H1 (cell line): ENCODE results near the gene SCARF1. TPM values are rescaled to one million over a fixed set of nuclear protein-coding genes. Genes with fewer than 3 reads are reported as not detected.

Source experiments
- CTCF ChIA-PET: fragments of 300-600 bp; sonication (Branson Sonifier 250); formaldehyde crosslinking; loops from one replicate; lab custom pipeline; 2021; ENCODE audit not compliant: partially characterized antibody; lab: Charles Lee
- POLR2A ChIA-PET: fragments of 300-600 bp; sonication (Branson Sonifier 250); formaldehyde crosslinking; loops from one replicate; lab custom pipeline; 2021; ENCODE audit warnings: inconsistent platforms; ENCODE audit not compliant: partially characterized antibody; lab: Charles Lee
- DNase-seq, 2 experiments: peaks; one replicate each; pipeline versions ENCODE4 v3.0.0 to v3.0.0-alpha.2; 2010 to 2022; ENCODE audit warnings: low spot score in 2 of 2, low read depth in 1 of 2, mixed read lengths in 1 of 2
- FAIRE-seq: peaks from 2 replicates; lab custom pipeline; 2011; peaks lifted over from hg19 to GRCh38; lab: Jason Lieb, UNC
- H2AFZ ChIP-seq: 2 replicates; pipeline ENCODE4 v1.8.1; 2012; ENCODE audit warnings: low read length, inconsistent platforms
- H2AK5ac ChIP-seq: 2 replicates; pipeline ENCODE4 v1.6.1; 2013; ENCODE audit warnings: low read depth, low read length
- H2BK120ac ChIP-seq: replicated peaks from 2 replicates; pipeline ENCODE3; 2013; ENCODE audit warnings: low read depth, low read length, inconsistent platforms
- H2BK12ac ChIP-seq: 2 replicates; pipeline ENCODE4 v1.6.1; 2013; ENCODE audit warnings: low read depth, low read length
- H2BK15ac ChIP-seq: 2 replicates; pipeline ENCODE4 v1.6.1; 2013; ENCODE audit warnings: low read length
- H2BK20ac ChIP-seq: 2 replicates; pipeline ENCODE4 v1.6.1; 2013; ENCODE audit warnings: low read length
- H2BK5ac ChIP-seq: 2 replicates; pipeline ENCODE4 v1.6.1; 2013; ENCODE audit warnings: low read depth, low read length
- H3K14ac ChIP-seq: 2 replicates; pipeline ENCODE4 v1.6.1; 2013; ENCODE audit warnings: inconsistent platforms; ENCODE audit not compliant: insufficient read length
- H3K18ac ChIP-seq: 2 replicates; pipeline ENCODE4 v1.6.1; 2013; ENCODE audit warnings: low read length; ENCODE audit errors: extremely low read depth
- H3K23ac ChIP-seq: 2 replicates; pipeline ENCODE4 v1.6.1; 2013; ENCODE audit warnings: inconsistent platforms; ENCODE audit not compliant: insufficient read length
- H3K23me2 ChIP-seq: 2 replicates; pipeline ENCODE4 v1.6.1; 2013; ENCODE audit warnings: low read depth, low read length
- H3K27ac ChIP-seq: 2 replicates; pipeline ENCODE4 v1.6.1; 2011; ENCODE audit warnings: low read depth, low read length, inconsistent platforms
- H3K27me3 ChIP-seq, 4 experiments: replicated peaks in 1 of 4; 1 replicate in 1 of 4; 2 replicates in 3 of 4; pipeline versions ENCODE4 v1.6.1 to v1.8.1; 2011 to 2013; ENCODE audit warnings: low read length in 3 of 4, mild to moderate bottlenecking in 3 of 4, inconsistent platforms in 2 of 4, mixed read lengths in 2 of 4, moderate library complexity in 1 of 4; ENCODE audit not compliant: control insufficient read depth in 3 of 4, insufficient read depth in 3 of 4; ENCODE audit errors: extremely low read depth in 1 of 4
- H3K36me3 ChIP-seq, 4 experiments: 2 replicates each; pipeline versions ENCODE4 v1.6.1 to v1.8.1; 2011 to 2013; ENCODE audit warnings: mild to moderate bottlenecking in 4 of 4, low read length in 3 of 4, moderate library complexity in 2 of 4, control low read depth in 1 of 4, inconsistent platforms in 1 of 4; ENCODE audit not compliant: insufficient read depth in 4 of 4, control insufficient read depth in 2 of 4
- H3K4ac ChIP-seq: replicated peaks from 2 replicates; pipeline ENCODE3; 2013; ENCODE audit warnings: low read length, low read depth, mixed read lengths, inconsistent platforms; ENCODE audit not compliant: insufficient read length
- H3K4me1 ChIP-seq, 4 experiments: replicated peaks in 1 of 4; 1 replicate in 1 of 4; 2 replicates in 3 of 4; pipeline versions ENCODE4 v1.6.1 to v1.8.1; 2011 to 2013; ENCODE audit warnings: low read length in 3 of 4, inconsistent platforms in 2 of 4, mixed read lengths in 1 of 4; ENCODE audit not compliant: insufficient read depth in 4 of 4, control insufficient read depth in 3 of 4
- H3K4me2 ChIP-seq, 2 experiments: 2 replicates each; pipeline versions ENCODE4 v1.6.1 to v1.8.1; 2011 to 2013; ENCODE audit warnings: low read depth in 2 of 2, low read length in 2 of 2, control low read depth in 1 of 2, inconsistent platforms in 1 of 2, mild to moderate bottlenecking in 1 of 2; ENCODE audit not compliant: insufficient read depth in 1 of 2
- H3K4me3 ChIP-seq, 4 experiments: fragments of 200-600, 300-600 bp in 1 of 4; sonication (generic), shearing (Covaris generic), sonication (Bioruptor Twin) in 1 of 4; 2 replicates each; pipeline versions ENCODE4 v1.5.1 to v1.8.1; 2011 to 2016; ENCODE audit warnings: low read length in 4 of 4, low read depth in 3 of 4, control low read depth in 2 of 4, inconsistent platforms in 2 of 4, mild to moderate bottlenecking in 2 of 4, mixed read lengths in 1 of 4, moderate library complexity in 1 of 4; ENCODE audit not compliant: insufficient read depth in 2 of 4; ENCODE audit errors: extremely low read depth in 1 of 4
- H3K56ac ChIP-seq: replicated peaks from 2 replicates; pipeline ENCODE3; 2013; ENCODE audit warnings: low read depth, mild to moderate bottlenecking, mixed read lengths, low read length, inconsistent platforms; ENCODE audit not compliant: insufficient read length
- H3K79me1 ChIP-seq: 2 replicates; pipeline ENCODE4 v1.6.1; 2013; ENCODE audit warnings: low read depth, low read length, control low read depth
- H3K79me2 ChIP-seq, 2 experiments: 2 replicates each; pipeline versions ENCODE4 v1.6.1 to v1.8.1; 2012 to 2013; ENCODE audit warnings: low read length in 2 of 2, mild to moderate bottlenecking in 2 of 2, inconsistent platforms in 1 of 2; ENCODE audit not compliant: insufficient read depth in 2 of 2, control insufficient read depth in 1 of 2
- H3K9ac ChIP-seq, 4 experiments: replicated peaks in 1 of 4; 1 replicate in 1 of 4; 2 replicates in 3 of 4; pipeline versions ENCODE4 v1.6.1 to v1.8.1; 2011 to 2013; ENCODE audit warnings: low read depth in 3 of 4, low read length in 3 of 4, control low read depth in 2 of 4, mild to moderate bottlenecking in 2 of 4, moderate library complexity in 2 of 4, inconsistent platforms in 1 of 4; ENCODE audit errors: extremely low read depth in 1 of 4
- H3K9me3 ChIP-seq, 2 experiments: 2 replicates each; pipeline versions ENCODE4 v1.6.1 to v1.8.1; 2012 to 2013; ENCODE audit warnings: mild to moderate bottlenecking in 2 of 2, moderate library complexity in 2 of 2, control low read depth in 1 of 2, inconsistent platforms in 1 of 2, low read depth in 1 of 2, low read length in 1 of 2, mixed read lengths in 1 of 2; ENCODE audit not compliant: insufficient read depth in 2 of 2
- H4K20me1 ChIP-seq, 2 experiments: replicated peaks in 1 of 2; 2 replicates each; pipeline versions ENCODE3 to v1.8.1; 2011 to 2013; ENCODE audit warnings: inconsistent platforms in 2 of 2, low read length in 2 of 2, mild to moderate bottlenecking in 1 of 2; ENCODE audit not compliant: insufficient read depth in 2 of 2, control insufficient read depth in 1 of 2
- H4K5ac ChIP-seq: 2 replicates; pipeline ENCODE4 v1.6.1; 2013; ENCODE audit warnings: low read length, low read depth, mixed read lengths, inconsistent platforms; ENCODE audit not compliant: insufficient read length
- H4K8ac ChIP-seq: 2 replicates; pipeline ENCODE4 v1.8.0; 2013; ENCODE audit warnings: mild to moderate bottlenecking, moderate library complexity, low read length, inconsistent platforms; ENCODE audit not compliant: insufficient read depth; ENCODE audit errors: extremely low read depth
- H4K91ac ChIP-seq: replicated peaks from 2 replicates; pipeline ENCODE3; 2013; ENCODE audit warnings: low read length, mixed read lengths, inconsistent platforms; ENCODE audit not compliant: insufficient read length
- CBX8 ChIP-seq: fragments of 300-800, 300-1000 bp; sonication (generic); IDR thresholded peaks from 2 replicates; pipeline ENCODE4 v1.7.1; 2016; ENCODE audit warnings: low read depth, low read length, borderline replicate concordance
- E2F6 ChIP-seq: IDR thresholded peaks from 2 replicates; pipeline ENCODE4 v1.6.1; 2012; ENCODE audit warnings: inconsistent platforms
- GABPA ChIP-seq: IDR thresholded peaks from 2 replicates; pipeline ENCODE4 v1.6.1; 2011; ENCODE audit warnings: mild to moderate bottlenecking, low read length, moderate library complexity, borderline replicate concordance; ENCODE audit not compliant: insufficient read depth
- GTF2F1 ChIP-seq: IDR thresholded peaks from 2 replicates; pipeline ENCODE4 v1.6.1; 2012; ENCODE audit warnings: low read depth, low read length, improper control_type of control experiment, borderline replicate concordance
- KDM1A ChIP-seq: fragments of 200-600, 300-600 bp; sonication (generic); IDR thresholded peaks from 2 replicates; pipeline ENCODE4 v1.7.1; 2016; ENCODE audit warnings: mild to moderate bottlenecking, low read length, borderline replicate concordance
- NRF1 ChIP-seq: IDR thresholded peaks from 2 replicates; pipeline ENCODE4 v1.6.1; 2011; ENCODE audit warnings: mild to moderate bottlenecking, low read depth, low read length, improper control_type of control experiment
- PHF8 ChIP-seq: fragments of 200-600 bp; sonication (generic); conservative IDR thresholded peaks from 2 replicates; pipeline ENCODE4 v1.7.1; 2012; ENCODE audit warnings: low read depth, mild to moderate bottlenecking, inconsistent platforms, low read length, moderate library complexity
- POLR2A ChIP-seq, 2 experiments: IDR thresholded peaks; 1 replicate in 1 of 2; 2 replicates in 1 of 2; pipeline ENCODE4 v1.6.1; 2011; ENCODE audit warnings: low read depth in 2 of 2, low read length in 2 of 2, mild to moderate bottlenecking in 2 of 2; ENCODE audit errors: control extremely low read depth in 1 of 2
- SIX5 ChIP-seq: IDR thresholded peaks from 2 replicates; pipeline ENCODE4 v1.6.1; 2011; ENCODE audit warnings: mild to moderate bottlenecking, low read depth, low read length
- TBP ChIP-seq: IDR thresholded peaks from 2 replicates; pipeline ENCODE4 v1.6.1; 2011; ENCODE audit warnings: low read depth, low read length, improper control_type of control experiment
- WGBS, 2 experiments: shearing (Covaris generic) in 1 of 2; methylation state at CpG; one replicate each; pipeline versions ENCODE4 v1.1.6 to v1.1.7; 2013 to 2015; ENCODE audit warnings: low lambda C conversion rate in 2 of 2, mixed read lengths in 2 of 2, inconsistent platforms in 1 of 2, low coverage in 1 of 2, missing lambda C conversion rate in 1 of 2; ENCODE audit not compliant: insufficient replicate concordance in 2 of 2, insufficient coverage in 1 of 2, insufficient read length in 1 of 2; ENCODE audit errors: extremely low coverage in 1 of 2, missing lambda C conversion rate in 1 of 2; 5-methylcytosine and 5-hydroxymethylcytosine counted together
- polyA plus RNA-seq, 7 experiments: library from polyadenylated mRNA; depleted of rRNA in 3 of 7; stranded (reverse) in 5 of 7; unstranded in 2 of 7; fragments of >200 nt in 5 of 7; fragments of 200-250 nt in 2 of 7; gene quantifications; 1 replicate in 5 of 7; 2 replicates in 1 of 7; 4 replicates in 1 of 7; pipeline versions ENCODE4 v1.2.1 to v1.2.3, GENCODE V29; 2011 to 2013; ENCODE audit warnings: missing spikeins in 2 of 7, mixed read lengths in 2 of 7
- total RNA-seq: library from RNA; stranded (reverse); fragmentation: NEBNext Ultra II Directional; extraction: Animal tissue kit (Norgen Biotek cat#: 25700); gene quantifications from 2 replicates; pipeline ENCODE4 v1.2.1, GENCODE V29; 2021
- TF ChIP-seq, protein P1 (sequence below): IDR thresholded peaks from 2 replicates; pipeline ENCODE4 v1.6.1; 2012; ENCODE audit warnings: low read length, inconsistent platforms

SCARF1 gene
- total and polyA plus RNA-seq, 2 of the 8 experiments (the other 6 are each of a cell fraction or from before 2014, with no cell fraction given) = 1.1 to 1.6 TPM

GRCh38 chr17:1601571-1601970 lies 44.0 kb downstream of the SCARF1 start:
- no peaks in the 10 kb centered on the region for H3K79me1 ChIP-seq
- H2AFZ ChIP-seq = no peak overlapping the region
- H3K79me2 ChIP-seq = no peaks in the 10 kb centered on the region
- H3K56ac ChIP-seq = no peak overlapping the region
- no peak overlapping the region for H2BK20ac ChIP-seq
- no peak for FAIRE-seq
- no peak overlapping the region for H3K27ac ChIP-seq
- H2AK5ac ChIP-seq = 0 out of 2 replicates have a peak overlapping the region, but pooled peaks have one; percentile 53
- no peak overlapping the region for H4K5ac ChIP-seq
- H3K4me3 ChIP-seq = no peak overlapping the region
- WGBS, 2 experiments = 96% methylated on average over 14 of the region's 14 CpGs; no CpG with 5 or more reads in 1 of the 2 experiments
- TF ChIP-seq PHF8 = no peak
- TF ChIP-seq KDM1A = no peak
- no peak for TF ChIP-seq GABPA
- TF ChIP-seq E2F6 = no peak
- TF ChIP-seq, protein P1, sequence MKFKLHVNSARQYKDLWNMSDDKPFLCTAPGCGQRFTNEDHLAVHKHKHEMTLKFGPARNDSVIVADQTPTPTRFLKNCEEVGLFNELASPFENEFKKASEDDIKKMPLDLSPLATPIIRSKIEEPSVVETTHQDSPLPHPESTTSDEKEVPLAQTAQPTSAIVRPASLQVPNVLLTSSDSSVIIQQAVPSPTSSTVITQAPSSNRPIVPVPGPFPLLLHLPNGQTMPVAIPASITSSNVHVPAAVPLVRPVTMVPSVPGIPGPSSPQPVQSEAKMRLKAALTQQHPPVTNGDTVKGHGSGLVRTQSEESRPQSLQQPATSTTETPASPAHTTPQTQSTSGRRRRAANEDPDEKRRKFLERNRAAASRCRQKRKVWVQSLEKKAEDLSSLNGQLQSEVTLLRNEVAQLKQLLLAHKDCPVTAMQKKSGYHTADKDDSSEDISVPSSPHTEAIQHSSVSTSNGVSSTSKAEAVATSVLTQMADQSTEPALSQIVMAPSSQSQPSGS = no peak
- TF ChIP-seq TBP = no peak
- TF ChIP-seq POLR2A (IDR thresholded peaks at IDR 0.05; ENCODE audit: control extremely low read depth in 1 of 2, low read depth in 2 of 2, low read length in 2 of 2) = no peak
- no peak for TF ChIP-seq SIX5
- TF ChIP-seq GTF2F1 = no peak
- TF ChIP-seq NRF1 = no peak
- TF ChIP-seq CBX8 = no peak
- no peaks in the 10 kb centered on the region for H4K20me1 ChIP-seq
- H3K27me3 ChIP-seq = no peaks in the 10 kb centered on the region
- H4K8ac ChIP-seq = no peak overlapping the region
- no peak for DNase-seq
- ChIA-PET POLR2A (interaction anchor here (0.6 kb wide), 1 partner anchor 78 kb away, joined by 4 read pairs; no protein-coding TSS in a partner anchor), CTCF (interaction anchor here (1.0 kb wide), 1 partner anchor 68 kb away, joined by 3 read pairs; no protein-coding TSS in a partner anchor)
- no peak overlapping the region for H2BK120ac ChIP-seq
- H3K23me2 ChIP-seq = no peaks in the 10 kb centered on the region
- H3K36me3 ChIP-seq = no peaks in the 10 kb centered on the region
- no peak overlapping the region; the same call in 1 of the 2 replicates for H3K18ac ChIP-seq
- 0 out of 2 replicates have a peak overlapping the region, but pooled peaks have one; percentile 24 for H2BK5ac ChIP-seq
- peaks cover 0 to 14% (median 11%) of the 10 kb centered on the region in 4 experiments; a peak in 6 of 7 replicates for H3K4me1 ChIP-seq
- no peak overlapping the region for H3K4me2 ChIP-seq
- H3K14ac ChIP-seq = no peak overlapping the region
- H2BK15ac ChIP-seq = no peak overlapping the region; the same call in 1 of the 2 replicates
- H2BK12ac ChIP-seq = no peak overlapping the region
- peaks cover 5 to 10% of the 10 kb centered on the region in 2 experiments; a peak in 2 of 4 replicates for H3K9me3 ChIP-seq
- H3K9ac ChIP-seq = no peak overlapping the region
- no peak overlapping the region for H3K23ac ChIP-seq
- no peak overlapping the region for H4K91ac ChIP-seq
- no peak overlapping the region for H3K4ac ChIP-seq
